ENCODE measurements around the gene PRR5. TPM values are rescaled to one million over a fixed set of nuclear protein-coding genes. Genes with fewer than 3 reads are reported as not detected.
"Not testable (repeated sequence)": the region's sequence is repeated elsewhere in the genome, so short reads cannot be mapped to it uniquely, and the experiment has no call there.

Gene PRR5
- total and polyA plus RNA-seq, 7 donors: 0.48 to 2.9 (median 1.6) TPM

DNA sequence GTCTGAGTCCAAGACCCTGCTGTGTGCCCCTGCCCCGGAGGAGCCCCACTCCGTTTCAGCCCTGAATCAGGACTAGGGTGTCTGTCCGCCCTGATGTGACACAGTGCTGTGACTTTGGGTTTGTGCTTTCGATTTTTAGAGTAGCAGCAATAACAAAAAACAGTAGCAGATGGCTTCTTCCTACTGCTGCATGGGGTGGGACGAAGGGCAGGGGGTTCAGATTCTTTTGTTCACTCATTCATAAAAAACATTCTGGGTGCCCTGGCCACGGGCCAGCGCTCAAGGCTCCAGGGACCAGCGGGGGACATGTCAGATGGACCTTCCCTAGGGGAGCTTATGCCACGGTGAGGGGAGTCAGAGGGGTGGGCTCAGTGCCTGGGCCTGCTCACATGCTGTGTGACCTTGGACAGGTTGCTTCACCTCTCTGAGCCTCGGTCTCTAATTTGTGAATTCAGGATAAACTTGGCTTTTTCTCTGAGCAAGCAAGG lies 24.6 kb upstream of the PRR5 start:
- H3K27me3 ChIP-seq (ENCODE audit: insufficient read depth in 3 of 3, low read length in 2 of 3): no peaks in the 10 kb centered on the region
- H3K27ac ChIP-seq: no peak overlapping the region
- TF ChIP-seq, protein P1, sequence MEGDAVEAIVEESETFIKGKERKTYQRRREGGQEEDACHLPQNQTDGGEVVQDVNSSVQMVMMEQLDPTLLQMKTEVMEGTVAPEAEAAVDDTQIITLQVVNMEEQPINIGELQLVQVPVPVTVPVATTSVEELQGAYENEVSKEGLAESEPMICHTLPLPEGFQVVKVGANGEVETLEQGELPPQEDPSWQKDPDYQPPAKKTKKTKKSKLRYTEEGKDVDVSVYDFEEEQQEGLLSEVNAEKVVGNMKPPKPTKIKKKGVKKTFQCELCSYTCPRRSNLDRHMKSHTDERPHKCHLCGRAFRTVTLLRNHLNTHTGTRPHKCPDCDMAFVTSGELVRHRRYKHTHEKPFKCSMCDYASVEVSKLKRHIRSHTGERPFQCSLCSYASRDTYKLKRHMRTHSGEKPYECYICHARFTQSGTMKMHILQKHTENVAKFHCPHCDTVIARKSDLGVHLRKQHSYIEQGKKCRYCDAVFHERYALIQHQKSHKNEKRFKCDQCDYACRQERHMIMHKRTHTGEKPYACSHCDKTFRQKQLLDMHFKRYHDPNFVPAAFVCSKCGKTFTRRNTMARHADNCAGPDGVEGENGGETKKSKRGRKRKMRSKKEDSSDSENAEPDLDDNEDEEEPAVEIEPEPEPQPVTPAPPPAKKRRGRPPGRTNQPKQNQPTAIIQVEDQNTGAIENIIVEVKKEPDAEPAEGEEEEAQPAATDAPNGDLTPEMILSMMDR (IDR thresholded peaks at IDR 0.05): no peak
- H3K4me1 ChIP-seq: no peaks in the 10 kb centered on the region
- no peaks in the 10 kb centered on the region for H3K9me3 ChIP-seq
- WGBS, 3 donors: 75 to 82% (median 78%) methylated on average over 10 of the region's 10 CpGs
- intact Hi-C loops (cut with DNase I): no loop called here
- DNase-seq (peak in 1 of 2 donors; percentile 9), ATAC-seq (no peak)
- H3K36me3 ChIP-seq (ENCODE audit: insufficient read depth in 1 of 2, low read depth in 1 of 2): no peaks in the 10 kb centered on the region
- no peak overlapping the region for H3K4me3 ChIP-seq

- no peaks in the 10 kb centered on the region for H3K4me1 ChIP-seq
- TF ChIP-seq, protein P1 (IDR thresholded peaks at IDR 0.05): no peak
- no peaks in the 10 kb centered on the region for H3K27me3 ChIP-seq (ENCODE audit: insufficient read depth in 3 of 3, low read length in 2 of 3)
- H3K27ac ChIP-seq: no peak overlapping the region
- WGBS, 3 donors: 82 to 88% (median 84%) methylated on average over 18 of the region's 18 CpGs
- ATAC-seq: no peak
- no peaks in the 10 kb centered on the region for H3K36me3 ChIP-seq (ENCODE audit: insufficient read depth in 1 of 2, low read depth in 1 of 2)
- no peaks in the 10 kb centered on the region for H3K9me3 ChIP-seq
- H3K4me3 ChIP-seq: no peak overlapping the region
- intact Hi-C loops (cut with DNase I): no loop called here
- no peak for DNase-seq
Observed at GRCh38 chr22:44677871-44678555, 24.0 kb upstream of the PRR5 start.

- Histone ChIP-seq H3K4me1 (no peaks in the 10 kb centered on the region), H3K36me3 (ENCODE audit: insufficient read depth in 1 of 2, low read depth in 1 of 2) (no peaks in the 10 kb centered on the region), H3K27me3 (ENCODE audit: insufficient read depth in 3 of 3, low read length in 2 of 3) (no peaks in the 10 kb centered on the region), H3K4me3 (no peak overlapping the region), H3K9me3 (no peaks in the 10 kb centered on the region), H3K27ac (no peak overlapping the region)
- no peak for ATAC-seq
- intact Hi-C loops (cut with DNase I): no loop called here
- WGBS, 3 donors: 88 to 95% (median 91%) methylated on average over 15 to 18 of the region's 18 CpGs
- DNase-seq: no peak
- TF ChIP-seq, protein P1 (IDR thresholded peaks at IDR 0.05): no peak
Observed at GRCh38 chr22:44678556-44679305, 23.3 kb upstream of the PRR5 start.

GRCh38 chr22:44679306-44679647 lies 22.7 kb upstream of the PRR5 start:
- DNase-seq; H3K4me3 ChIP-seq; H3K27ac ChIP-seq; H3K36me3 ChIP-seq (ENCODE audit: insufficient read depth in 1 of 2, low read depth in 1 of 2); H3K9me3 ChIP-seq; ATAC-seq; H3K27me3 ChIP-seq (ENCODE audit: insufficient read depth in 3 of 3, low read length in 2 of 3); intact Hi-C loops (cut with DNase I); H3K4me1 ChIP-seq: not testable (repeated sequence)
- WGBS, 3 donors: 90 to 91% (median 91%) methylated on average over 9 of the region's 9 CpGs

DNA sequence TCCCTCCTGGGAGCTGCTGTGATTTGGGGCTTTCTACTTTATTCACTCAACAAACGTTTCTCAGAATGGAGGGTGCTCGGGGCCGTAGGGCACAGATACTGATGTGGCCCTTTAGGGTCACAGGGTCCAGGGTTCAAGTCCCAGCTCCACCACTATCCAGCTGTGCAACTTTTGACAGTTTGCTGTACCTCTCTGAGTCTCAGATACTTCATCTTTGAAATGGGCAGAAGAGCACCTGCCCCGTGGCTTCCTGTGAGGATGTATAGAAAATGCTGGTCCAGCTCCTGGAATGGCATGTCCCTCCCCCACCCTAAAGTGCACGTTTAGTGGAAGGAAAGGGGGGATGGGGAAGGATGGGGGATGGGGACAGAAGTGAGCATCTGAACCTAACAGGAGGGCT lies 21.9 kb upstream of the PRR5 start:
- Histone ChIP-seq H3K27ac (no peak overlapping the region), H3K4me1 (no peaks in the 10 kb centered on the region), H3K4me3 (no peak overlapping the region), H3K36me3 (ENCODE audit: insufficient read depth in 1 of 2, low read depth in 1 of 2) (no peaks in the 10 kb centered on the region), H3K9me3 (no peaks in the 10 kb centered on the region), H3K27me3 (ENCODE audit: insufficient read depth in 3 of 3, low read length in 2 of 3) (no peaks in the 10 kb centered on the region)
- ATAC-seq (no peak), DNase-seq (no peak)
- intact Hi-C loops (cut with DNase I): no loop called here
- WGBS, 3 donors: 60 to 65% (median 61%) methylated on average over 5 of the region's 5 CpGs
- TF ChIP-seq, protein P1 (IDR thresholded peaks at IDR 0.05): no peak

All from psoas muscle (tissue), 8 donors.